Stimulated activated CD4-positive, alpha-beta T cell treated with anti-CD3 and anti-CD28 coated beads, Interleukin-1b, Interleukin-23, amount 100 ng/mL, for 1 hour (primary cell): ENCODE measurements around the gene NXPE2.

Experiments
- DNase-seq, 2 donors: peaks; one replicate each; pipeline ENCODE4 v3.0.0-alpha.2; 2020; ENCODE audit warnings: low read depth in 2 of 2

The NXPE2 gene

DNA sequence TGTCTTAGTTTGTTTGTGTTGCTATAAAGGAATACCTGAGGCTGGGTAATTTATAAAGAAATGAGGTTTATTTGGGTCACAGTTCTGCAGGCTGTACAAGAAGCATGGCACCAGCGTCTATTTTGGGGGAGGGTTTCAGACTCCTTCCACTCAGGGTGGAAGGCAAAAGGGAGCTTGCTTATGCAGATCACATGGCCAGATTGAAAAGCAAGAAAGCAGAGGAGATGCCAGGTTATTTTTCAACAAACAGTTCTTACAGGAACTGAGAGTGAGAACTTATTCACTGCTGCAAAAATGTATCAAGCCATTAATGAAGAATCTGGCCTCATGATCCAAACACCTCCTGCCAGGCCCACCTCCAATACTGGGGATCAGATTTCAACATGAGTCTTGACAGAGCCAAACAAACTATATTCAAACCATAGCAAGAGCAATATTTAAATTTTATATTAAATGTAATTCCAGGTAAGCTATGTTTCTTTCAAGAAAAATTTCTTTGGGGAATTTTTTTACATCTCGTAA lies 66.9 kb downstream of the NXPE2 start:
- DNase-seq = no peak

DNA sequence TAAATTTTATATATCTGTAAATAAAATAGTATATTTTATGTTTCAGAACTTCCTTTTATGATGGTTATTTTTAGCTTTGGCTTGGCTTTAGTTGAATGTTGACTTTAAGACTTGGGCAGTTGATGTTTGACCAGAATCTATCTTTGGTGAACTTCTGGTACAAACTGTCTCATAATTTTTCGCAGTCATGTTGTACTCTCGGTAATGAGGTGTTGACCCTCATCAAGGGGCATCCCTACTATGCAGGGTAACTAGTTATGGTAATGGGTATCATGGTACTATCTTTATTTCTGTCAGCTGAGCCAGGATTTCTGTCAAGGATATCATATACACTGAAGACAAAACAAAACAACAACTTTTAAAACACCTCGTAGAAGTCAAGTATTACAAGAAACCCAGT lies 67.7 kb downstream of the NXPE2 start:
- DNase-seq = no peak
